K562 (cell line): ENCODE results near the gene RBFOX1.

Experiments
- COPS2 ChIP-seq: fragments of 450-650 bp; conservative IDR thresholded peaks from 2 replicates; pipeline ENCODE4 v1.6.1; 2016; ENCODE audit warnings: mild to moderate bottlenecking, moderate library complexity
- CREB3L1 ChIP-seq: fragments of 450-650 bp; IDR thresholded peaks from 2 replicates; pipeline ENCODE4 v1.6.1; 2014; ENCODE audit warnings: low read depth, mild to moderate bottlenecking, moderate library complexity, borderline replicate concordance
- CTCF ChIP-seq, 3 experiments: IDR thresholded peaks in 2 of 3; conservative IDR thresholded peaks in 1 of 3; 2 replicates each; pipeline ENCODE4 v1.5.1; 2011 to 2012; ENCODE audit warnings: low read length in 3 of 3, mild to moderate bottlenecking in 3 of 3, control low read depth in 2 of 3, improper control_type of control experiment in 1 of 3, inconsistent platforms in 1 of 3, low read depth in 1 of 3, mixed read lengths in 1 of 3, moderate library complexity in 1 of 3; ENCODE audit not compliant: insufficient read depth in 2 of 3
- HINFP ChIP-seq: fragments of 450-650 bp; conservative IDR thresholded peaks from 2 replicates; pipeline ENCODE4 v1.6.1; 2016; ENCODE audit warnings: missing genetic modification characterization, low read depth, mild to moderate bottlenecking, control low read depth, missing compliant biosample characterization
- IRF1 ChIP-seq: sonication (generic); formaldehyde crosslinking; IDR thresholded peaks from 2 replicates; pipeline ENCODE4 v1.8.0; 2022; ENCODE audit warnings: missing genetic modification reagents, mild to moderate bottlenecking, borderline replicate concordance
- MEF2A ChIP-seq: IDR thresholded peaks from 2 replicates; pipeline ENCODE4 v1.6.1; 2011; ENCODE audit warnings: low read depth, mild to moderate bottlenecking, low read length, moderate library complexity; ENCODE audit not compliant: control insufficient read depth
- POLR2AphosphoS5 ChIP-seq: IDR thresholded peaks from 2 replicates; pipeline ENCODE4 v1.6.1; 2011; ENCODE audit warnings: mild to moderate bottlenecking, low read depth, low read length, moderate library complexity; ENCODE audit not compliant: control insufficient read depth, insufficient read depth
- ZBTB26 ChIP-seq: fragments of 450-650 bp; formaldehyde crosslinking; IDR thresholded peaks from 2 replicates; pipeline ENCODE4 v1.4.0; 2022; ENCODE audit warnings: missing genetic modification characterization
- ZBTB8A ChIP-seq: fragments of 450-650 bp; IDR thresholded peaks from 2 replicates; pipeline ENCODE4 v1.6.1; 2018; ENCODE audit warnings: mild to moderate bottlenecking, moderate library complexity; ENCODE audit not compliant: partially characterized antibody
- ZFP36 ChIP-seq: fragments of 150-350 bp; IDR thresholded peaks from 2 replicates; pipeline ENCODE4 v1.6.1; 2018; ENCODE audit warnings: low read length, low read depth; ENCODE audit not compliant: partially characterized antibody
- TF ChIP-seq, protein P1 (sequence below): fragments of 250-450 bp; sonication (Bioruptor Pico); IDR thresholded peaks from 2 replicates; pipeline ENCODE4 v1.5.0; 2020; ENCODE audit warnings: mild to moderate bottlenecking, borderline replicate concordance
- TF ChIP-seq, protein P2 (sequence below): sonication (generic); formaldehyde crosslinking; IDR thresholded peaks from 2 replicates; pipeline ENCODE4 v1.8.0; 2022; ENCODE audit warnings: mild to moderate bottlenecking, low read depth, missing genetic modification reagents

DNA sequence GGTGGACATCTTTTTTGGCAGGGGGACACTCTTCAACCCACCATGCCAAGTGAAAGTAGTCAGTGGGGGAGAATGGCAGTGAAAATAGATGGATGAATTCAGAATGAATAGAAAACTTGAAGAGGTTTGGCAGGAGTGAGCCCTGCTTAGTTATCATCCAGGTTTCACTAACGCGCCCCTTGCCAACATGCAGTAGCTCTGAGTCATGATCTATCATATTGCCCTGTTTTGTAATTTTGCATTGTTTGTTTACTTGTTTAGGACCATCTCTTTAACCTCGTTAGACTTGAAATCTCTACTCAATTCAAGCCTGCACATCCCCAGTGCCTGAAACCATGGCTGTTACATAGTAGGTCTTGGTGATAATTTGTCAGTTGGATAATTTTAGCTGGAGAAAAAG lies 116.7 kb downstream of the RBFOX1 start:
- no peak for TF ChIP-seq ZFP36
- no peak for TF ChIP-seq CTCF (IDR thresholded peaks at IDR 0.05 in 2 of 3, conservative IDR thresholded peaks at IDR 0.05 in 1 of 3; ENCODE audit: insufficient read depth in 2 of 3, low read depth in 1 of 3, low read length in 3 of 3)
- no peak for TF ChIP-seq HINFP
- no peak for TF ChIP-seq COPS2
- no peak for TF ChIP-seq CREB3L1
- TF ChIP-seq, protein P1, sequence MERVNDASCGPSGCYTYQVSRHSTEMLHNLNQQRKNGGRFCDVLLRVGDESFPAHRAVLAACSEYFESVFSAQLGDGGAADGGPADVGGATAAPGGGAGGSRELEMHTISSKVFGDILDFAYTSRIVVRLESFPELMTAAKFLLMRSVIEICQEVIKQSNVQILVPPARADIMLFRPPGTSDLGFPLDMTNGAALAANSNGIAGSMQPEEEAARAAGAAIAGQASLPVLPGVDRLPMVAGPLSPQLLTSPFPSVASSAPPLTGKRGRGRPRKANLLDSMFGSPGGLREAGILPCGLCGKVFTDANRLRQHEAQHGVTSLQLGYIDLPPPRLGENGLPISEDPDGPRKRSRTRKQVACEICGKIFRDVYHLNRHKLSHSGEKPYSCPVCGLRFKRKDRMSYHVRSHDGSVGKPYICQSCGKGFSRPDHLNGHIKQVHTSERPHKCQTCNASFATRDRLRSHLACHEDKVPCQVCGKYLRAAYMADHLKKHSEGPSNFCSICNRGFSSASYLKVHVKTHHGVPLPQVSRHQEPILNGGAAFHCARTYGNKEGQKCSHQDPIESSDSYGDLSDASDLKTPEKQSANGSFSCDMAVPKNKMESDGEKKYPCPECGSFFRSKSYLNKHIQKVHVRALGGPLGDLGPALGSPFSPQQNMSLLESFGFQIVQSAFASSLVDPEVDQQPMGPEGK = no peak
- no peak for TF ChIP-seq ZBTB8A
- TF ChIP-seq IRF1 (CRISPR knock-in tag) = no peak
- TF ChIP-seq ZBTB26 = no peak
- TF ChIP-seq POLR2AphosphoS5 = no peak
- TF ChIP-seq MEF2A = no peak
- TF ChIP-seq, protein P2, sequence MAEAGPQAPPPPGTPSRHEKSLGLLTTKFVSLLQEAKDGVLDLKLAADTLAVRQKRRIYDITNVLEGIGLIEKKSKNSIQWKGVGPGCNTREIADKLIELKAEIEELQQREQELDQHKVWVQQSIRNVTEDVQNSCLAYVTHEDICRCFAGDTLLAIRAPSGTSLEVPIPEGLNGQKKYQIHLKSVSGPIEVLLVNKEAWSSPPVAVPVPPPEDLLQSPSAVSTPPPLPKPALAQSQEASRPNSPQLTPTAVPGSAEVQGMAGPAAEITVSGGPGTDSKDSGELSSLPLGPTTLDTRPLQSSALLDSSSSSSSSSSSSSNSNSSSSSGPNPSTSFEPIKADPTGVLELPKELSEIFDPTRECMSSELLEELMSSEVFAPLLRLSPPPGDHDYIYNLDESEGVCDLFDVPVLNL (CRISPR knock-in tag) = no peak
